HepG2 (cell line): ENCODE measurements around the gene TTLL13. TPM values are rescaled to one million over a fixed set of nuclear protein-coding genes. Genes with fewer than 3 reads are reported as not detected.

Source experiments
- KDM5B ChIP-seq: sonication (generic); formaldehyde crosslinking; IDR thresholded peaks from 2 replicates; pipeline ENCODE4 v1.4.0; 2020; ENCODE audit warnings: missing genetic modification reagents, mild to moderate bottlenecking, borderline replicate concordance
- KLF13 ChIP-seq: sonication (generic); formaldehyde crosslinking; IDR thresholded peaks from 2 replicates; pipeline ENCODE4 v1.4.0; 2020; ENCODE audit warnings: mild to moderate bottlenecking, missing genetic modification reagents
- KMT2A ChIP-seq: sonication (generic); formaldehyde crosslinking; IDR thresholded peaks from 2 replicates; pipeline ENCODE4 v1.4.0; 2020; ENCODE audit warnings: missing genetic modification reagents
- MED1 ChIP-seq: sonication (generic); formaldehyde crosslinking; IDR thresholded peaks from 2 replicates; pipeline ENCODE4 v1.4.0; 2020; ENCODE audit warnings: missing genetic modification reagents
- MTA1 ChIP-seq: sonication (generic); formaldehyde crosslinking; IDR thresholded peaks from 2 replicates; pipeline ENCODE4 v1.4.0; 2020; ENCODE audit warnings: missing genetic modification reagents, mild to moderate bottlenecking, borderline replicate concordance
- NBN ChIP-seq: fragments of 450-650 bp; conservative IDR thresholded peaks from 2 replicates; pipeline ENCODE4 v1.6.1; 2017
- PHF8 ChIP-seq: sonication (generic); formaldehyde crosslinking; IDR thresholded peaks from 2 replicates; pipeline ENCODE4 v1.5.0; 2020; ENCODE audit warnings: missing genetic modification reagents
- RNF2 ChIP-seq: fragments of 450-650 bp; conservative IDR thresholded peaks from 2 replicates; pipeline ENCODE4 v1.6.1; 2016; ENCODE audit warnings: low read depth
- SALL1 ChIP-seq: sonication (generic); formaldehyde crosslinking; IDR thresholded peaks from 2 replicates; pipeline ENCODE4 v1.8.0; 2022; ENCODE audit warnings: mild to moderate bottlenecking, missing genetic modification reagents
- SIN3A ChIP-seq: IDR thresholded peaks from 2 replicates; pipeline ENCODE4 v1.6.1; 2011; ENCODE audit warnings: low read depth, mild to moderate bottlenecking, control low read depth, low read length, borderline replicate concordance
- SOX13 ChIP-seq, 3 experiments: fragments of 450-650 bp in 1 of 3; sonication (generic) in 1 of 3; formaldehyde crosslinking in 1 of 3; IDR thresholded peaks in 2 of 3; conservative IDR thresholded peaks in 1 of 3; 2 replicates each; pipeline versions ENCODE4 v1.5.0 to v1.6.1; 2016 to 2020; ENCODE audit warnings: antibody characterized with exemption in 1 of 3, mild to moderate bottlenecking in 1 of 3, missing compliant biosample characterization in 1 of 3, missing genetic modification reagents in 1 of 3, moderate library complexity in 1 of 3
- SP1 ChIP-seq, 2 experiments: fragments of 450-650 bp in 1 of 2; sonication (generic) in 1 of 2; formaldehyde crosslinking in 1 of 2; IDR thresholded peaks; 2 replicates each; pipeline versions ENCODE4 v1.4.0 to v1.6.1; 2016 to 2020; ENCODE audit warnings: missing genetic modification reagents in 1 of 2
- ZKSCAN5 ChIP-seq: sonication (generic); formaldehyde crosslinking; IDR thresholded peaks from 2 replicates; pipeline ENCODE4 v1.5.1; 2020; ENCODE audit warnings: mild to moderate bottlenecking, missing genetic modification reagents
- ZNF101 ChIP-seq: sonication (generic); formaldehyde crosslinking; IDR thresholded peaks from 2 replicates; pipeline ENCODE4 v1.4.0; 2020; ENCODE audit warnings: mild to moderate bottlenecking, low read depth, missing genetic modification reagents, borderline replicate concordance
- ZNF253 ChIP-seq: sonication (generic); formaldehyde crosslinking; IDR thresholded peaks from 2 replicates; pipeline ENCODE4 v1.8.0; 2022; ENCODE audit warnings: mild to moderate bottlenecking, missing genetic modification reagents, borderline replicate concordance
- ZNF34 ChIP-seq: sonication (generic); formaldehyde crosslinking; IDR thresholded peaks from 2 replicates; pipeline ENCODE4 v1.4.0; 2020; ENCODE audit warnings: mild to moderate bottlenecking, missing genetic modification reagents, borderline replicate concordance
- ZNF615 ChIP-seq: sonication (generic); formaldehyde crosslinking; IDR thresholded peaks from 2 replicates; pipeline ENCODE4 v1.5.0; 2020; ENCODE audit warnings: mild to moderate bottlenecking, missing genetic modification reagents, borderline replicate concordance
- ZSCAN29 ChIP-seq: sonication (generic); formaldehyde crosslinking; conservative IDR thresholded peaks from 2 replicates; pipeline ENCODE4 v1.4.0; 2020; ENCODE audit warnings: mild to moderate bottlenecking, missing genetic modification reagents
- polyA plus RNA-seq, 8 experiments: library from polyadenylated mRNA; depleted of rRNA in 3 of 8; stranded (reverse) in 7 of 8; unstranded in 1 of 8; fragments of >200 nt; fragmentation: Illumina TruSeq in 4 of 8; extraction: Trizol in 4 of 8; gene quantifications; 2 replicates each; pipeline versions ENCODE4 v1.2.1 to v1.2.3, GENCODE V29; 2011 to 2016; ENCODE audit warnings: low read depth in 4 of 8, missing spikeins in 1 of 8, mixed read lengths in 1 of 8; ENCODE audit not compliant: insufficient read depth in 1 of 8
- total RNA-seq, 5 experiments: library from RNA; depleted of rRNA; stranded (reverse); fragments of >200 nt; fragmentation: Illumina TruSeq; extraction: Trizol; gene quantifications; 2 replicates each; pipeline ENCODE4 v1.2.3, GENCODE V29; 2016; ENCODE audit warnings: low read depth in 1 of 5
- TF ChIP-seq, protein P1 (sequence below): sonication (generic); formaldehyde crosslinking; IDR thresholded peaks from 2 replicates; pipeline ENCODE4 v1.4.0; 2020; ENCODE audit warnings: missing genetic modification reagents
- TF ChIP-seq, protein P2 (sequence below): sonication (generic); formaldehyde crosslinking; IDR thresholded peaks from 2 replicates; pipeline ENCODE4 v1.5.0; 2020; ENCODE audit warnings: missing genetic modification reagents, mild to moderate bottlenecking, borderline replicate concordance
- TF ChIP-seq, protein P3 (sequence below): sonication (generic); formaldehyde crosslinking; IDR thresholded peaks from 2 replicates; pipeline ENCODE4 v1.8.1; 2023; ENCODE audit warnings: mild to moderate bottlenecking, inconsistent platforms, moderate library complexity, missing genetic modification reagents, borderline replicate concordance
- TF ChIP-seq, protein P4 (sequence below): sonication (generic); formaldehyde crosslinking; IDR thresholded peaks from 2 replicates; pipeline ENCODE4 v1.5.0; 2020; ENCODE audit warnings: missing genetic modification reagents

TTLL13 gene
- total and polyA plus RNA-seq, 2 of the 13 experiments (the other 11 are each of a cell fraction or from before 2014, with no cell fraction given) = 0.07 to 0.29 TPM

DNA sequence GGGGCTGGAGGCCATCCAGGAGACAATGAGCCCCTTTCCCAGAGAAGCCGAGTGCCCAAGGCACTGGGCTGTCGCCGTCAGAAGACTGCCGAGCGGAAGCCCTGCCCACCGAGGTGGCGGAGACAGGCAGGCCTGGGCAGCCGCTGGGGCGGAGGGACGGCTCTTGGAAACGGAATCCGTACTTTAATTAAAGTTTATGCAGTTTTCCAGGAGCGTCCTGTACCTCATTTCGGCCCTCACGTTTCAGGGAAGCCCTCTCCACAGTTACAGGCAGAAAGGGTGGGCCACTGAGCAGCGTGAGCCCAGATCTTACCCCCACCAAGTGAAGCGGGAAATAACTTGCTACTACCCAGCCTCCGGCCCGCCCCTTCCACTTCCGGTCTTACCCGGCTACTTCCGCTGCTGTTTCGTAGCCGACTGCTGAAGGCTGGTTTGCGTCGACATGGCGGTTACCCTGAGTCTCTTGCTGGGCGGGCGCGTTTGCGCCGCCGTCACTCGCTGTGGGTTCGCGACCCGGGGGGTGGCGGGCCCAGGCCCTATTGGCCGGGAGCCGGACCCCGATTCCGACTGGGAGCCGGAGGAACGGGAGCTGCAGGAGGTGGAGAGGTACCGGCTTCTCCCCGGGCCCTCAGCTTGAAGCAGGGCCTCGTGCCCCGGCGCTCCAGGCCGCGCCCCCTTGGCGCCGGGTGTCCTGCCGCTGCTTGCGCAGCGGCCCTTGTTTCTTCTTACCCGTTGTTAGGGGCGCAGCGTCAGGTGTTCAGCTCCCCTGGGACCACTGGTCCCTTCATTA, 16.1 kb downstream of the TTLL13 start, which contains the start of gene NGRN (continued):
- TF ChIP-seq, protein P1, sequence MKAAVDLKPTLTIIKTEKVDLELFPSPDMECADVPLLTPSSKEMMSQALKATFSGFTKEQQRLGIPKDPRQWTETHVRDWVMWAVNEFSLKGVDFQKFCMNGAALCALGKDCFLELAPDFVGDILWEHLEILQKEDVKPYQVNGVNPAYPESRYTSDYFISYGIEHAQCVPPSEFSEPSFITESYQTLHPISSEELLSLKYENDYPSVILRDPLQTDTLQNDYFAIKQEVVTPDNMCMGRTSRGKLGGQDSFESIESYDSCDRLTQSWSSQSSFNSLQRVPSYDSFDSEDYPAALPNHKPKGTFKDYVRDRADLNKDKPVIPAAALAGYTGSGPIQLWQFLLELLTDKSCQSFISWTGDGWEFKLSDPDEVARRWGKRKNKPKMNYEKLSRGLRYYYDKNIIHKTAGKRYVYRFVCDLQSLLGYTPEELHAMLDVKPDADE (CRISPR knock-in tag) = peak; percentile 35; the same call in 1 of the 2 replicates
- TF ChIP-seq RNF2 (peak; percentile 95), ZNF101 (CRISPR knock-in tag) (no peak), KLF13 (CRISPR knock-in tag) (no peak), SIN3A (peak; percentile 85; the same call in 1 of the 2 replicates), KDM5B (CRISPR knock-in tag) (peak; percentile 89; the same call in 1 of the 2 replicates), SOX13 (IDR thresholded peaks at IDR 0.05) (no peak), SOX13 (CRISPR knock-in tag; conservative IDR thresholded peaks at IDR 0.05 in 1 of 2, IDR thresholded peaks at IDR 0.05 in 1 of 2) (0 out of 4 replicates have a peak, but pooled peaks of 1 of the 2 experiments have one; percentile 20), ZNF253 (CRISPR knock-in tag) (peak; percentile 35; the same call in 1 of the 2 replicates), ZNF615 (CRISPR knock-in tag) (0 out of 2 replicates have a peak, but pooled peaks have one; percentile 67), PHF8 (CRISPR knock-in tag) (peak; percentile 95), KMT2A (CRISPR knock-in tag) (peak; percentile 87), ZNF34 (CRISPR knock-in tag) (no peak), MED1 (CRISPR knock-in tag) (peak; percentile 73), MTA1 (CRISPR knock-in tag) (0 out of 2 replicates have a peak, but pooled peaks have one; percentile 32), ZKSCAN5 (CRISPR knock-in tag) (no peak), ZSCAN29 (CRISPR knock-in tag) (no peak), SALL1 (CRISPR knock-in tag) (peak; percentile 86), SP1 (IDR thresholded peaks at IDR 0.05) (no peak), SP1 (CRISPR knock-in tag; IDR thresholded peaks at IDR 0.05) (peak; percentile 74), NBN (no peak)
- TF ChIP-seq, protein P2, sequence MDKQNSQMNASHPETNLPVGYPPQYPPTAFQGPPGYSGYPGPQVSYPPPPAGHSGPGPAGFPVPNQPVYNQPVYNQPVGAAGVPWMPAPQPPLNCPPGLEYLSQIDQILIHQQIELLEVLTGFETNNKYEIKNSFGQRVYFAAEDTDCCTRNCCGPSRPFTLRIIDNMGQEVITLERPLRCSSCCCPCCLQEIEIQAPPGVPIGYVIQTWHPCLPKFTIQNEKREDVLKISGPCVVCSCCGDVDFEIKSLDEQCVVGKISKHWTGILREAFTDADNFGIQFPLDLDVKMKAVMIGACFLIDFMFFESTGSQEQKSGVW (CRISPR knock-in tag) = 0 out of 2 replicates have a peak, but pooled peaks have one; percentile 7
- TF ChIP-seq, protein P3, sequence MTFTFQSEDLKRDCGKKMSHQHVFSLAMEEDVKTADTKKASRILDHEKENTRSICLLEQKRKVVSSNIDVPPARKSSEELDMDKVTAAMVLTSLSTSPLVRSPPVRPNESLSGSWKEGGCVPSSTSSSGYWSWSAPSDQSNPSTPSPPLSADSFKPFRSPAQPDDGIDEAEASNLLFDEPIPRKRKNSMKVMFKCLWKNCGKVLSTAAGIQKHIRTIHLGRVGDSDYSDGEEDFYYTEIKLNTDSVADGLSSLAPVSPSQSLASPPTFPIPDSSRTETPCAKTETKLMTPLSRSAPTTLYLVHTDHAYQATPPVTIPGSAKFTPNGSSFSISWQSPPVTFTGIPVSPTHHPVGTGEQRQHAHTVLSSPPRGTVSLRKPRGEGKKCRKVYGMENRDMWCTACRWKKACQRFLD (CRISPR knock-in tag) = 0 out of 2 replicates have a peak, but pooled peaks have one; percentile 60
- TF ChIP-seq, protein P4, sequence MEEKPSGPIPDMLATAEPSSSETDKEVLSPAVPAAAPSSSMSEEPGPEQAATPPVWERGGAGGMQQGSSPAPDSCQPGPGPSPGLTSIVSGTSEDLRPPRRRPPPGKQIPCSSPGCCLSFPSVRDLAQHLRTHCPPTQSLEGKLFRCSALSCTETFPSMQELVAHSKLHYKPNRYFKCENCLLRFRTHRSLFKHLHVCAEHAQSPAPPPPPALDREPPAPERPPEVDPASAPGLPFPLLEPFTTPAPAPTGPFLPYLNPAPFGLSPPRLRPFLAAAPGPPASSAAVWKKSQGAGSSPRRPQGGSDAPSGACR (CRISPR knock-in tag) = peak; percentile 60; the same call in 1 of the 2 replicates
